SK-N-SH treated with all-trans-retinoic acid at 6 μM for 48 hours (cell line): ENCODE results near the gene IMMP2L.

Source experiments
- ATAC-seq: fragments of 200-7000 bp; cut with Tn5 transposase; 3 replicates; pipeline ENCODE4 v1.9.1; 2020; ENCODE audit warnings: mild to moderate bottlenecking, moderate library complexity
- ARNTL ChIP-seq: fragments of 450-650 bp; formaldehyde crosslinking; IDR thresholded peaks from 2 replicates; pipeline ENCODE4 v1.5.0; 2020; ENCODE audit warnings: low read depth, mild to moderate bottlenecking, moderate library complexity, borderline replicate concordance
- BACH2 ChIP-seq: fragments of 250-450 bp; sonication (Bioruptor Pico); IDR thresholded peaks from 2 replicates; pipeline ENCODE4 v1.9.0; 2021; ENCODE audit warnings: mild to moderate bottlenecking, borderline replicate concordance
- CSDC2 ChIP-seq: fragments of 250-450 bp; sonication (Bioruptor Pico); IDR thresholded peaks from 2 replicates; pipeline ENCODE4 v1.5.0; 2020; ENCODE audit warnings: mild to moderate bottlenecking, moderate library complexity
- ESRRG ChIP-seq: fragments of 250-450 bp; sonication (Bioruptor Pico); IDR thresholded peaks from 2 replicates; pipeline ENCODE4 v1.6.1; 2021; ENCODE audit warnings: mild to moderate bottlenecking
- GLIS3 ChIP-seq: fragments of 250-450 bp; sonication (Bioruptor Pico); IDR thresholded peaks from 2 replicates; pipeline ENCODE4 v1.5.0; 2020; ENCODE audit warnings: mild to moderate bottlenecking, moderate library complexity
- ISL1 ChIP-seq: fragments of 250-450 bp; sonication (Bioruptor Pico); IDR thresholded peaks from 2 replicates; pipeline ENCODE4 v2.1.2; 2022; ENCODE audit warnings: mild to moderate bottlenecking, moderate library complexity
- PPARA ChIP-seq: fragments of 250-450 bp; sonication (Bioruptor Pico); IDR thresholded peaks from 2 replicates; pipeline ENCODE4 v1.5.0; 2020; ENCODE audit warnings: mild to moderate bottlenecking, borderline replicate concordance
- RARB ChIP-seq: fragments of 250-450 bp; sonication (Bioruptor Pico); IDR thresholded peaks from 2 replicates; pipeline ENCODE4 v1.8.0; 2021; ENCODE audit warnings: mild to moderate bottlenecking, moderate library complexity
- TCF4 ChIP-seq: fragments of 250-450 bp; sonication (Bioruptor Pico); IDR thresholded peaks from 2 replicates; pipeline ENCODE4 v1.8.0; 2021; ENCODE audit warnings: mild to moderate bottlenecking, moderate library complexity, borderline replicate concordance
- TOX ChIP-seq: fragments of 250-450 bp; sonication (Bioruptor Pico); IDR thresholded peaks from 2 replicates; pipeline ENCODE4 v1.8.0; 2021; ENCODE audit warnings: mild to moderate bottlenecking, moderate library complexity, borderline replicate concordance
- ZC3H10 ChIP-seq: fragments of 250-450 bp; sonication (Bioruptor Pico); IDR thresholded peaks from 2 replicates; pipeline ENCODE4 v1.5.1; 2021; ENCODE audit warnings: mild to moderate bottlenecking, moderate library complexity
- ZNF70 ChIP-seq: fragments of 450-650 bp; formaldehyde crosslinking; IDR thresholded peaks from 2 replicates; pipeline ENCODE4 v1.5.0; 2020; ENCODE audit warnings: mild to moderate bottlenecking, moderate library complexity
- TF ChIP-seq, protein P1 (sequence below): fragments of 250-450 bp; sonication (Bioruptor Pico); IDR thresholded peaks from 2 replicates; pipeline ENCODE4 v1.8.0; 2020; ENCODE audit warnings: mild to moderate bottlenecking, moderate library complexity, borderline replicate concordance
- TF ChIP-seq, protein P2 (sequence below): fragments of 250-450 bp; sonication (Bioruptor Pico); IDR thresholded peaks from 2 replicates; pipeline ENCODE4 v1.5.1; 2020; ENCODE audit warnings: low read depth, mild to moderate bottlenecking, moderate library complexity
- TF ChIP-seq, protein P3 (sequence below): fragments of 250-450 bp; sonication (Bioruptor Pico); IDR thresholded peaks from 2 replicates; pipeline ENCODE4 v1.8.0; 2021; ENCODE audit warnings: low read depth, mild to moderate bottlenecking, moderate library complexity, borderline replicate concordance

The IMMP2L gene

DNA sequence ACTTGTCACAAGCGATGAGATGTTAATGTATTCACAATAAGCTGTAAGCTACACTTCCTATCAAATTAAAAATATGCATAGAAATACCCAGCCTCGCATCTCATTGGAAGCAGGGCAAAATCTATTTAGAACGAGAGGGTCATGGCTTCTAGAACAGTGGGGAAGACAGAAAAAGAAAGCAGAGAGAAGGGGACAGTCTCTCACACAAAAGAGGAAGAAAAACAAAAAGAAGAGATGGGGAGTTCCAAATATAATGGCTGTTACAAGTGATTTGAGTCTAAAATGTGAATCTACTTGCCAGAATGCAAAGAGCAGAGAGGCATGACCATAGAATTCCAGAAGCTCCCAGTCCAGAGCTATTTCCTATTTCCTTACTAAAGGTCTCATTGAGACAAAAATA, 457.6 kb downstream of the IMMP2L start:
- no peak for ATAC-seq
- TF ChIP-seq ARNTL (CRISPR knock-in tag) (no peak), ESRRG (no peak), ZC3H10 (CRISPR knock-in tag) (no peak), GLIS3 (CRISPR knock-in tag) (no peak)
- TF ChIP-seq, protein P1, sequence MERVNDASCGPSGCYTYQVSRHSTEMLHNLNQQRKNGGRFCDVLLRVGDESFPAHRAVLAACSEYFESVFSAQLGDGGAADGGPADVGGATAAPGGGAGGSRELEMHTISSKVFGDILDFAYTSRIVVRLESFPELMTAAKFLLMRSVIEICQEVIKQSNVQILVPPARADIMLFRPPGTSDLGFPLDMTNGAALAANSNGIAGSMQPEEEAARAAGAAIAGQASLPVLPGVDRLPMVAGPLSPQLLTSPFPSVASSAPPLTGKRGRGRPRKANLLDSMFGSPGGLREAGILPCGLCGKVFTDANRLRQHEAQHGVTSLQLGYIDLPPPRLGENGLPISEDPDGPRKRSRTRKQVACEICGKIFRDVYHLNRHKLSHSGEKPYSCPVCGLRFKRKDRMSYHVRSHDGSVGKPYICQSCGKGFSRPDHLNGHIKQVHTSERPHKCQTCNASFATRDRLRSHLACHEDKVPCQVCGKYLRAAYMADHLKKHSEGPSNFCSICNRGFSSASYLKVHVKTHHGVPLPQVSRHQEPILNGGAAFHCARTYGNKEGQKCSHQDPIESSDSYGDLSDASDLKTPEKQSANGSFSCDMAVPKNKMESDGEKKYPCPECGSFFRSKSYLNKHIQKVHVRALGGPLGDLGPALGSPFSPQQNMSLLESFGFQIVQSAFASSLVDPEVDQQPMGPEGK (CRISPR knock-in tag): no peak
- TF ChIP-seq, protein P2, sequence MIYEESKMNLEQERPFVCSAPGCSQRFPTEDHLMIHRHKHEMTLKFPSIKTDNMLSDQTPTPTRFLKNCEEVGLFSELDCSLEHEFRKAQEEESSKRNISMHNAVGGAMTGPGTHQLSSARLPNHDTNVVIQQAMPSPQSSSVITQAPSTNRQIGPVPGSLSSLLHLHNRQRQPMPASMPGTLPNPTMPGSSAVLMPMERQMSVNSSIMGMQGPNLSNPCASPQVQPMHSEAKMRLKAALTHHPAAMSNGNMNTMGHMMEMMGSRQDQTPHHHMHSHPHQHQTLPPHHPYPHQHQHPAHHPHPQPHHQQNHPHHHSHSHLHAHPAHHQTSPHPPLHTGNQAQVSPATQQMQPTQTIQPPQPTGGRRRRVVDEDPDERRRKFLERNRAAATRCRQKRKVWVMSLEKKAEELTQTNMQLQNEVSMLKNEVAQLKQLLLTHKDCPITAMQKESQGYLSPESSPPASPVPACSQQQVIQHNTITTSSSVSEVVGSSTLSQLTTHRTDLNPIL (CRISPR knock-in tag): no peak
- TF ChIP-seq, protein P3, sequence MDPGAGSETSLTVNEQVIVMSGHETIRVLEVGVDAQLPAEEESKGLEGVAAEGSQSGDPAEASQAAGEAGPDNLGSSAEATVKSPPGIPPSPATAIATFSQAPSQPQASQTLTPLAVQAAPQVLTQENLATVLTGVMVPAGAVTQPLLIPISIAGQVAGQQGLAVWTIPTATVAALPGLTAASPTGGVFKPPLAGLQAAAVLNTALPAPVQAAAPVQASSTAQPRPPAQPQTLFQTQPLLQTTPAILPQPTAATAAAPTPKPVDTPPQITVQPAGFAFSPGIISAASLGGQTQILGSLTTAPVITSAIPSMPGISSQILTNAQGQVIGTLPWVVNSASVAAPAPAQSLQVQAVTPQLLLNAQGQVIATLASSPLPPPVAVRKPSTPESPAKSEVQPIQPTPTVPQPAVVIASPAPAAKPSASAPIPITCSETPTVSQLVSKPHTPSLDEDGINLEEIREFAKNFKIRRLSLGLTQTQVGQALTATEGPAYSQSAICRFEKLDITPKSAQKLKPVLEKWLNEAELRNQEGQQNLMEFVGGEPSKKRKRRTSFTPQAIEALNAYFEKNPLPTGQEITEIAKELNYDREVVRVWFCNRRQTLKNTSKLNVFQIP (CRISPR knock-in tag): no peak

DNA sequence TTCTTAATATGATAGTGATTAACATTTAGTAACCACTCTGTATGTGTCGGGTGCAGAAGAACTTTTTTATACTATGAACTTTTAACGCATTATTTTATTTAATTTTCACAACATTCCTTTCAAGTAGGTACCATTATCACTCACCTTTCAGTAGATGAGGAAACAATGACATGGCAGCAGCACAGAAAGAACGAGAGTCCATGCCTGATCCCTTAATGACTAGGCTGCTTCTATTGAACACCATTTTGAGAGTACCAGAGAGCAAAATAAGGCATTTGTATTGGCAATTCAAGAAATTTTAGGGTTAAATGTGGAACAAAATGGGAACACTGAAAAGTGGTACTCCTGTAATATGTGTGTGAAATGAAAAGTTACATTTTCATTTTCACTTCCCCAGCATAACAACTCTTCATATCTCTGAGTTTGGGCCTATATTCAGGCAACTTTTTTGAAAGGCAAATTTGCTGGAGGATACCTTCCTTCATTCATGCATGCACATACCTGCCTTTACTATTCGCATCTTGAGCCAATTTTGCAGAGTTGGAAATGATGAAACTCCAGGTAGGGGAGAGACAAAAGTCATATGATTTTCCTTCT, 458.5 kb downstream of the IMMP2L start:
- TF ChIP-seq, protein P3 (CRISPR knock-in tag): no peak
- TF ChIP-seq RARB: no peak
- no peak for TF ChIP-seq ISL1 (CRISPR knock-in tag)
- TF ChIP-seq CSDC2: no peak
- ATAC-seq: no peak

DNA sequence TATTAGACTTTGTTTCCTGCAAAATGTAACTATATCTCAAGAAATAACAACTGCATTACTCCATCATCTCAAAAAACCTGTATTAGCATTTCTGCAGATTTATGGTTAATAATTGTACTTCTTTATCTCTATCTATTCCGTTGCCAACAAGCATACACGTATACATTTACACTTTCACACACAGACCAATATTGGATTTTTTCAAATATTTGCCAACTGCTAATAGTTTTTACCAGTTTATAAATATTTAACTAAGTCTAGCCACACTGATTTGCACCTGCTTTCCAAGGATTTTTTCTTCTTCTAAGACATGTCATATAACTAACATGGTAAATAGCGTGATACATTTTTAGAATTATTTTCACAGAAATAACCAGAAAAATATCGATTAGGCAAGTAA, 459.2 kb downstream of the IMMP2L start:
- ATAC-seq: no peak

More for the DNA sequence above, 459.2 kb downstream of the IMMP2L start:
- no peak for TF ChIP-seq TOX
- TF ChIP-seq ZNF70: no peak
- TF ChIP-seq TCF4 (CRISPR knock-in tag): no peak
- TF ChIP-seq RARB: no peak
- TF ChIP-seq, protein P1 (CRISPR knock-in tag): no peak
- no peak for TF ChIP-seq PPARA (CRISPR knock-in tag)
- TF ChIP-seq ESRRG: no peak
- TF ChIP-seq GLIS3 (CRISPR knock-in tag): no peak
- no peak for TF ChIP-seq ISL1 (CRISPR knock-in tag)
- TF ChIP-seq, protein P2 (CRISPR knock-in tag): no peak
- TF ChIP-seq, protein P3 (CRISPR knock-in tag): no peak
- no peak for TF ChIP-seq CSDC2
- TF ChIP-seq BACH2 (CRISPR knock-in tag): no peak
